Fibroblast of lung (primary cell): Measurements from ENCODE around the gene ADAMTS9. TPM values are rescaled to one million over a fixed set of nuclear protein-coding genes. Genes with fewer than 3 reads are reported as not detected.

Experiments
- DNase-seq, 2 donors: peaks; one replicate each; pipeline versions ENCODE4 v3.0.0 to v3.0.0-alpha.2; 2010; ENCODE audit warnings: low read depth in 2 of 2
- H2AFZ ChIP-seq: 2 replicates; pipeline ENCODE4 v1.5.1; 2012; ENCODE audit warnings: low read length, control low read depth, inconsistent platforms
- H3K27ac ChIP-seq: 2 replicates; pipeline ENCODE4 v1.5.1; 2011; ENCODE audit warnings: low read length, control low read depth; ENCODE audit not compliant: insufficient read depth
- H3K27me3 ChIP-seq: 2 replicates; pipeline ENCODE4 v1.5.1; 2011; ENCODE audit warnings: mild to moderate bottlenecking, low read length; ENCODE audit not compliant: control insufficient read depth, insufficient read depth
- H3K36me3 ChIP-seq: 2 replicates; pipeline ENCODE4 v1.5.1; 2011; ENCODE audit warnings: low read length; ENCODE audit not compliant: control insufficient read depth, insufficient read depth
- H3K4me1 ChIP-seq: 2 replicates; pipeline ENCODE4 v1.5.1; 2011; ENCODE audit warnings: low read length; ENCODE audit not compliant: control insufficient read depth, insufficient read depth; ENCODE audit errors: extremely low read depth
- H3K4me2 ChIP-seq: 2 replicates; pipeline ENCODE4 v1.5.1; 2011; ENCODE audit warnings: low read length, control low read depth; ENCODE audit not compliant: insufficient read depth; ENCODE audit errors: extremely low read depth
- H3K4me3 ChIP-seq, 4 experiments: fragments of 200-600 bp in 1 of 4; sonication (generic) in 1 of 4; replicated peaks in 1 of 4; 2 replicates each; pipeline ENCODE4 v1.5.1; 2011 to 2016; ENCODE audit warnings: low read length in 4 of 4, low read depth in 3 of 4, mild to moderate bottlenecking in 3 of 4, control low read depth in 2 of 4, inconsistent platforms in 1 of 4, mixed read lengths in 1 of 4; ENCODE audit not compliant: insufficient read depth in 1 of 4; ENCODE audit errors: control extremely low read depth in 1 of 4
- H3K79me2 ChIP-seq: 2 replicates; pipeline ENCODE4 v1.5.1; 2012; ENCODE audit warnings: mild to moderate bottlenecking, low read length, inconsistent platforms; ENCODE audit not compliant: control insufficient read depth, insufficient read depth
- H3K9ac ChIP-seq: 2 replicates; pipeline ENCODE4 v1.5.1; 2011; ENCODE audit warnings: mild to moderate bottlenecking, low read length, control low read depth; ENCODE audit not compliant: insufficient read depth
- H3K9me3 ChIP-seq: 2 replicates; pipeline ENCODE4 v1.5.1; 2012; ENCODE audit warnings: low read depth, low read length; ENCODE audit not compliant: control insufficient read depth, insufficient read depth
- H4K20me1 ChIP-seq: 2 replicates; pipeline ENCODE4 v1.5.1; 2011; ENCODE audit warnings: low read length; ENCODE audit not compliant: control insufficient read depth, insufficient read depth; ENCODE audit errors: extremely low read depth
- CTCF ChIP-seq, 2 donors: IDR thresholded peaks in 1 of 2; conservative IDR thresholded peaks in 1 of 2; 1 replicate in 1 of 2; 2 replicates in 1 of 2; pipeline ENCODE4 v1.5.1; 2011 to 2012; ENCODE audit warnings: low read length in 2 of 2, control low read depth in 1 of 2, inconsistent platforms in 1 of 2, low read depth in 1 of 2, mild to moderate bottlenecking in 1 of 2
- EZH2 ChIP-seq: IDR thresholded peaks from 2 replicates; pipeline ENCODE4 v1.5.1; 2012; ENCODE audit warnings: low read length, control low read depth, mild to moderate bottlenecking; ENCODE audit errors: missing control alignments
- polyA plus RNA-seq, 2 donors: library from polyadenylated mRNA; depleted of rRNA in 1 of 2; stranded (reverse) in 1 of 2; unstranded in 1 of 2; fragments of >200 nt; gene quantifications; 2 replicates each; pipeline ENCODE4 v1.2.1, GENCODE V29; 2011 to 2012; ENCODE audit warnings: missing spikeins in 1 of 2
- total RNA-seq: library from RNA; depleted of rRNA; stranded (reverse); fragments of >200 nt; gene quantifications from 2 replicates; pipeline ENCODE4 v1.2.1, GENCODE V29; 2014

ADAMTS9 gene
- total and polyA plus RNA-seq, 2 donors (not counting 1 experiment from before 2014, with no cell fraction given) = 0.82 to 1.8 TPM

DNA sequence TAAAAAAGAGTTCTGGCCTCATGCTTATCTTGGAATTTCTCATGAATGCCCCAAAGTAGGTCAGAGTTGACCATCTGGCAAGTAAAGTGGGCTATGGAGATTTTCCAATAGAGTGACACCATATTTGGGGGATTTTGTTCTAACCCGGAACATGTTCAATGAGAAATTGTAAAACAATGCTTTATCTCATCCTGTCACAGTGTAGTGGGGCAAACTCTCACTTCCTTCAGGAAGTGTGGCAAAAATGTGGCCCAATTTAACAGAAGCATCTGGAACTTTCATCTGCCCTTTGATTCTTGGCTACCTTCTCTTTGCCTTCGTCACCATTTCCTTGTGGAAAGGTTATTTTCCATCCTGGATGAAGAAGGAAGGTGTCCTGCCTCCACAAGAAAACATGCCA is 70.8 kb downstream of the ADAMTS9 start:
- H3K36me3 ChIP-seq = no peaks in the 10 kb centered on the region
- no peak overlapping the region for H3K4me2 ChIP-seq
- peaks cover 2% of the 10 kb centered on the region for H3K4me1 ChIP-seq
- H3K27me3 ChIP-seq = no peaks in the 10 kb centered on the region
- H2AFZ ChIP-seq = no peak overlapping the region
- H3K27ac ChIP-seq = no peak overlapping the region
- no peak for TF ChIP-seq EZH2
- TF ChIP-seq CTCF (conservative IDR thresholded peaks at IDR 0.05 in 1 of 2, IDR thresholded peaks at IDR 0.05 in 1 of 2; ENCODE audit: low read depth in 1 of 2, low read length in 2 of 2) = no peak
- H3K79me2 ChIP-seq = no peaks in the 10 kb centered on the region
- H3K9me3 ChIP-seq = no peaks in the 10 kb centered on the region
- H4K20me1 ChIP-seq = no peaks in the 10 kb centered on the region
- DNase-seq = no peak
- H3K9ac ChIP-seq = no peak overlapping the region
- no peak overlapping the region for H3K4me3 ChIP-seq

DNA sequence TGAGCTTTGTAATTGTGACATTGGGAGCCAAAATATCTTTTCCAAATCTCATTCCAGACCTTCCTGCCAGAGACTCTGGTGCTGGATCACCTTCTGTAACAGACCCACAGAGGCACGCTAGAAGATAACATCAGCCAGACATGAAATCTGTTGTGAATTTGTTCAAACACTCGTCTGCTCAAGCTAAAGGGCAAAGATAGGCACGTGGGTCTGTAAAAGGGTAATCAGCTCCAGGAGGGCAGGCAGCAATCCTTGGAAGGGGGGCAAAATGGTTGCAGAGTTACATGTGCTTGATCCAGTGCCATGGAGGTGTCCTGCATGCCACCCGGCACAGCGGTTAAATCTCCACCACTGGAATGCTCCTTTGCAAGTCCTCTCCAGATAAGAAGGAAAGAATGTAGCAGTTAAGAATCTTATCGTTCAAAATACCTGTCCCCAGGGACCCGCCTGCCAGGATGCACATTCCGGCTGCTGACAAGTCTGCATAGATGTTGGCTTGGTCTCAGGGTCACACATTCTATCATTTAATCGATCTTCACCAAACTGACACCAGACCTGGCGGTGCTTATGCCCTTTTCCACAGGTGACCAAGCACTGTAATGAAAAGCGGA is 74.8 kb downstream of the ADAMTS9 start:
- Histone ChIP-seq H3K79me2 (no peaks in the 10 kb centered on the region), H3K27ac (no peak overlapping the region), H3K9ac (no peak overlapping the region), H3K4me1 (peaks cover 2% of the 10 kb centered on the region), H3K9me3 (no peaks in the 10 kb centered on the region), H3K4me2 (no peak overlapping the region), H2AFZ (no peak overlapping the region), H3K4me3 (no peak overlapping the region), H3K36me3 (no peaks in the 10 kb centered on the region), H3K27me3 (no peaks in the 10 kb centered on the region), H4K20me1 (no peaks in the 10 kb centered on the region)
- TF ChIP-seq CTCF (conservative IDR thresholded peaks at IDR 0.05 in 1 of 2, IDR thresholded peaks at IDR 0.05 in 1 of 2; ENCODE audit: low read depth in 1 of 2, low read length in 2 of 2) (no peak), EZH2 (no peak)
- DNase-seq = peak in 1 of 2 donors; percentile 23

DNA sequence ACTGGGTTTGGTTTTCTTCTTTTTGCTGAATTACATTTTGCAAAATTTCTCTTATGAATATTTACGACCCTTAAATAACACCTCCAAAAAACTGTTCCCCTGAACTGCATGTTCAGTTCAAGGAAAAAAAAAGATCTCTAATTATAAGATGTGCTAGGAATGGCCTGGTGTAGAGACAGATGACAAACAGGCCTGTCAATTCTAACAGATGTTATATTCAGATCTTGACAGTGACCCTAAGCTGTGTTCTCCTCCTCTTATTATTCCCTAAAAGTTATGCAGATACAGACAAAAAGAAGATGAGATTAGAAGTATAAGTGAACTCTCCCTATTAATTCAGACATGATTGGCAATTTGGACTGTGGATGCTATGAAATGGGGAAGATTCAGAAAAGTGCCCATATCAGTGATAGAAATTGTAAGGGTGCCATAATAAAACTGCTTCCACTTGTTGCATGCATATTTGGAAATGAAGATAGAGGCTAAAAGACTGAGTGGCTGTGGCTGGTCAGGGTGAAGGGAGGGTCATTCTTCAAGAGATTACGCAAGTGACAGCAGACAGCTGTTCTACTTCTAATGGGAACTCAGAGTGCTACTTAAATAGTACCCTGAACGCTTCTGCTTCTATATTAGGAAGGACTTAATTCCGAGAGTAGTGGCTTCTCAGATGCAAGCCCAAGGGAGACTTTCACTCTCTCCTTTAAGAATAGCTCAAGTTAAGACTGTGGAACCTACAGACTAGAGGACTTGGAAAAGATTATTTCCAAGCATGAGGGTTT is 75.5 kb downstream of the ADAMTS9 start:
- no peaks in the 10 kb centered on the region for H3K79me2 ChIP-seq

More for the DNA sequence above, 75.5 kb downstream of the ADAMTS9 start:
- no peaks in the 10 kb centered on the region for H3K9me3 ChIP-seq
- peak; percentile 55 to 96 for DNase-seq
- H3K4me3 ChIP-seq = no peak overlapping the region
- no peak overlapping the region for H2AFZ ChIP-seq
- no peaks in the 10 kb centered on the region for H3K36me3 ChIP-seq
- peaks cover 2% of the 10 kb centered on the region for H3K4me1 ChIP-seq
- H3K27ac ChIP-seq = no peak overlapping the region
- H3K27me3 ChIP-seq = no peaks in the 10 kb centered on the region
- no peaks in the 10 kb centered on the region for H4K20me1 ChIP-seq
- H3K4me2 ChIP-seq = no peak overlapping the region
- no peak overlapping the region for H3K9ac ChIP-seq
- no peak for TF ChIP-seq EZH2
